Measurements from ENCODE around the gene NTNG1. TPM values are rescaled to one million over a fixed set of nuclear protein-coding genes. Genes with fewer than 3 reads are reported as not detected.

The NTNG1 gene
- total and polyA plus RNA-seq, 2 of the 8 experiments (the other 6 are each of a cell fraction or from before 2014, with no cell fraction given): 1.2 to 4.1 TPM

GRCh38 chr1:107407011-107407410, 266.2 kb downstream of the NTNG1 start:
- no peak overlapping the region for H2AK5ac ChIP-seq (ENCODE audit: low read depth, low read length)
- H2BK20ac ChIP-seq (ENCODE audit: low read length): no peak overlapping the region
- H2AFZ ChIP-seq (ENCODE audit: low read length): no peak overlapping the region
- H3K4ac ChIP-seq (replicated peaks; ENCODE audit: insufficient read length, low read depth, low read length): no peak overlapping the region
- no peaks in the 10 kb centered on the region for H3K9me3 ChIP-seq (ENCODE audit: insufficient read depth in 2 of 2, low read depth in 1 of 2, low read length in 1 of 2)
- no peak overlapping the region for H2BK12ac ChIP-seq (ENCODE audit: low read depth, low read length)
- H3K4me2 ChIP-seq (ENCODE audit: insufficient read depth in 1 of 2, low read depth in 2 of 2, low read length in 2 of 2): no peak overlapping the region
- H3K23ac ChIP-seq (ENCODE audit: insufficient read length): no peak overlapping the region
- H3K79me1 ChIP-seq (ENCODE audit: low read depth, low read length): no peaks in the 10 kb centered on the region
- no peaks in the 10 kb centered on the region for H3K23me2 ChIP-seq (ENCODE audit: low read depth, low read length)
- H4K20me1 ChIP-seq (replicated peaks in 1 of 2; ENCODE audit: control insufficient read depth in 1 of 2, insufficient read depth in 2 of 2, low read length in 2 of 2): no peaks in the 10 kb centered on the region
- H4K5ac ChIP-seq (ENCODE audit: insufficient read length, low read depth, low read length): no peak overlapping the region
- no peak overlapping the region for H3K56ac ChIP-seq (replicated peaks; ENCODE audit: insufficient read length, low read depth, low read length)
- no peaks in the 10 kb centered on the region for H3K36me3 ChIP-seq (ENCODE audit: control insufficient read depth in 2 of 4, insufficient read depth in 4 of 4, low read length in 3 of 4)
- H3K4me3 ChIP-seq (ENCODE audit: extremely low read depth in 1 of 4, insufficient read depth in 2 of 4, low read depth in 3 of 4, low read length in 4 of 4): no peak overlapping the region
- ChIA-PET CTCF (ENCODE audit: partially characterized antibody) (interaction anchor here (0.5 to 1.7 kb wide), 7 partner anchors 12 to 346 kb away, joined by 3 to 5 read pairs (median 3); no protein-coding TSS in a partner anchor), POLR2A (ENCODE audit: partially characterized antibody) (interaction anchor here (0.6 kb wide), 1 partner anchor 145 kb away, joined by 3 read pairs; no protein-coding TSS in a partner anchor)
- no peak overlapping the region for H3K27ac ChIP-seq (ENCODE audit: low read depth, low read length)
- no peak overlapping the region for H3K9ac ChIP-seq (replicated peaks in 1 of 4; ENCODE audit: extremely low read depth in 1 of 4, low read depth in 3 of 4, low read length in 3 of 4)
- H3K14ac ChIP-seq (ENCODE audit: insufficient read length): no peak overlapping the region
- H3K18ac ChIP-seq (ENCODE audit: extremely low read depth, low read length): no peak overlapping the region
- no peak overlapping the region for H4K8ac ChIP-seq (ENCODE audit: extremely low read depth, insufficient read depth, low read length)
- TF ChIP-seq EP300 (IDR thresholded peaks at IDR 0.05; ENCODE audit: borderline replicate concordance in 1 of 2, low read depth in 2 of 2, low read length in 2 of 2) (no peak), CBX8 (IDR thresholded peaks at IDR 0.05; ENCODE audit: borderline replicate concordance, low read depth, low read length) (no peak), POU5F1 (IDR thresholded peaks at IDR 0.05; ENCODE audit: low read depth, low read length) (no peak), MAX (IDR thresholded peaks at IDR 0.05) (no peak), KDM5A (IDR thresholded peaks at IDR 0.05; ENCODE audit: low read length) (no peak), SP4 (IDR thresholded peaks at IDR 0.05; ENCODE audit: low read length) (no peak), YY1 (IDR thresholded peaks at IDR 0.05; ENCODE audit: low read depth, low read length) (no peak), RXRA (IDR thresholded peaks at IDR 0.05; ENCODE audit: insufficient read depth, low read depth, low read length) (no peak)
- no peak overlapping the region for H2BK15ac ChIP-seq (ENCODE audit: low read length)
- H3K27me3 ChIP-seq (replicated peaks in 1 of 4; ENCODE audit: control insufficient read depth in 3 of 4, extremely low read depth in 1 of 4, insufficient read depth in 3 of 4, low read length in 3 of 4): no peaks in the 10 kb centered on the region
- no peak overlapping the region for H2BK120ac ChIP-seq (replicated peaks; ENCODE audit: low read depth, low read length)
- WGBS, 2 experiments (ENCODE audit: extremely low coverage in 1 of 2, insufficient coverage in 1 of 2, insufficient read length in 1 of 2, insufficient replicate concordance in 2 of 2, low coverage in 1 of 2, low lambda C conversion rate in 2 of 2, missing lambda C conversion rate in 1 of 2): 93% methylated on average over 4 of the region's 4 CpGs; no CpG with 5 or more reads in 1 of the 2 experiments
- no peak overlapping the region for H2BK5ac ChIP-seq (ENCODE audit: low read depth, low read length)
- FAIRE-seq: no peak
- no peak for DNase-seq (ENCODE audit: low read depth in 1 of 2, low spot score in 2 of 2)
- H4K91ac ChIP-seq (replicated peaks; ENCODE audit: insufficient read length, low read length): no peak overlapping the region
- H3K79me2 ChIP-seq (ENCODE audit: control insufficient read depth in 1 of 2, insufficient read depth in 2 of 2, low read length in 2 of 2): no peaks in the 10 kb centered on the region
- no peaks in the 10 kb centered on the region for H3K4me1 ChIP-seq (replicated peaks in 1 of 4; ENCODE audit: control insufficient read depth in 3 of 4, insufficient read depth in 4 of 4, low read length in 3 of 4)
